ENCODE measurements around the gene PYCARD. TPM values are rescaled to one million over a fixed set of nuclear protein-coding genes. Genes with fewer than 3 reads are reported as not detected.
A peak's percentile ranks its signal among the peaks of the same experiment; 100 is the strongest.

Gene PYCARD
- total RNA-seq, result 4.6 and 5.4 TPM in 2 replicates
- long read RNA-seq, result 0 reads

- Mint-ChIP-seq H3K9me3 (ENCODE audit: low read depth) (no peaks in the 10 kb centered on the region), H3K27ac (no peak within 1 kb of the TSS), H3K4me1 (ENCODE audit: low read depth) (peaks cover 2% of the 10 kb centered on the region), H3K4me3 (ENCODE audit: low read depth) (peak within 1 kb of the TSS; percentile 74), H3K27me3 (peaks cover 46% of the 10 kb centered on the region), H3K36me3 (ENCODE audit: insufficient read depth) (peaks cover 5% of the 10 kb centered on the region)
- TF ChIP-seq CTCF (IDR thresholded peaks at IDR 0.05; ENCODE audit: unreplicated experiment), result no peak
- DNase-seq (ENCODE audit: low spot score, unreplicated experiment), result peak; percentile 26
Measured at GRCh38 chr16:31202414-31203375, at the start of gene PYCARD. TSS of gene PYCARD (minus strand) at chr16:31202760. CDS start at chr16:31202690, 70 bp downstream.

- Mint-ChIP-seq H3K36me3 (ENCODE audit: insufficient read depth) (no peaks in the 10 kb centered on the region), H3K9me3 (ENCODE audit: low read depth) (no peaks in the 10 kb centered on the region), H3K4me3 (ENCODE audit: low read depth) (no peak overlapping the region), H3K4me1 (ENCODE audit: low read depth) (no peaks in the 10 kb centered on the region), H3K27me3 (peaks cover 16% of the 10 kb centered on the region), H3K27ac (peak overlapping the region; percentile 24)
- DNase-seq (ENCODE audit: low spot score, unreplicated experiment), result no peak
- TF ChIP-seq CTCF (IDR thresholded peaks at IDR 0.05; ENCODE audit: unreplicated experiment), result no peak
Measured at GRCh38 chr16:31251435-31251834, 48.9 kb upstream of the PYCARD start.

- H3K27me3 Mint-ChIP-seq, result peaks cover 17% of the 10 kb centered on the region
- TF ChIP-seq CTCF (IDR thresholded peaks at IDR 0.05; ENCODE audit: unreplicated experiment), result no peak
- DNase-seq (ENCODE audit: low spot score, unreplicated experiment), result no peak
- H3K4me1 Mint-ChIP-seq (ENCODE audit: low read depth), result no peaks in the 10 kb centered on the region
- no peak overlapping the region for H3K4me3 Mint-ChIP-seq (ENCODE audit: low read depth)
- H3K27ac Mint-ChIP-seq, result no peak overlapping the region
- H3K36me3 Mint-ChIP-seq (ENCODE audit: insufficient read depth), result no peaks in the 10 kb centered on the region
- no peaks in the 10 kb centered on the region for H3K9me3 Mint-ChIP-seq (ENCODE audit: low read depth)
Measured at GRCh38 chr16:31250782-31251384, 48.3 kb upstream of the PYCARD start.

- H3K4me1 Mint-ChIP-seq (ENCODE audit: low read depth), result no peaks in the 10 kb centered on the region
- H3K9me3 Mint-ChIP-seq (ENCODE audit: low read depth), result peaks cover 3% of the 10 kb centered on the region
- peaks cover 17% of the 10 kb centered on the region for H3K27me3 Mint-ChIP-seq
Measured at GRCh38 chr16:31248344-31248743, 45.8 kb upstream of the PYCARD start.

More at GRCh38 chr16:31248344-31248743, 45.8 kb upstream of the PYCARD start:
- TF ChIP-seq CTCF (IDR thresholded peaks at IDR 0.05; ENCODE audit: unreplicated experiment), result no peak
- Mint-ChIP-seq H3K4me3 (ENCODE audit: low read depth) (no peak overlapping the region), H3K36me3 (ENCODE audit: insufficient read depth) (no peaks in the 10 kb centered on the region), H3K27ac (no peak overlapping the region)
- no peak for DNase-seq (ENCODE audit: low spot score, unreplicated experiment)
